HEK293 (cell line): ENCODE data around the gene DHRS2.

ENCODE experiments used
- CTCF ChIA-PET: fragments of 350-600 bp; formaldehyde crosslinking; extraction: SDS; loops from one replicate; lab custom pipeline; 2021; ENCODE audit warnings: antibody characterized with exemption; lab: Yijun Ruan, JAX
- POLR2A ChIA-PET: fragments of 300-600 bp; formaldehyde crosslinking; extraction: SDS; loops from one replicate; lab custom pipeline; 2020; ENCODE audit warnings: antibody characterized with exemption, inconsistent platforms; lab: Yijun Ruan, JAX
- H3K27ac ChIP-seq: fragments of 200-500 bp; sonication (Bioruptor generic); 2 replicates; pipeline ENCODE4 v1.5.1; 2014; ENCODE audit warnings: low read depth, low read length, control low read depth, inconsistent platforms; ENCODE audit errors: extremely low read depth
- H3K36me3 ChIP-seq, 2 experiments: fragments of 200-500 bp in 1 of 2; sonication (Bioruptor generic) in 1 of 2; 1 replicate in 1 of 2; 2 replicates in 1 of 2; pipeline ENCODE4 v1.5.1; 2014 to 2017; ENCODE audit warnings: inconsistent platforms in 2 of 2, low read length in 2 of 2; ENCODE audit not compliant: control insufficient read depth in 2 of 2, insufficient read depth in 1 of 2
- H3K4me1 ChIP-seq: fragments of 200-500 bp; sonication (Bioruptor generic); 2 replicates; pipeline ENCODE4 v1.5.1; 2014; ENCODE audit warnings: mild to moderate bottlenecking, low read length, inconsistent platforms; ENCODE audit not compliant: control insufficient read depth, insufficient read depth
- H3K4me3 ChIP-seq: 2 replicates; pipeline ENCODE4 v1.5.1; 2011; ENCODE audit warnings: low read depth, mild to moderate bottlenecking, control low read depth, low read length, moderate library complexity
- H3K9me3 ChIP-seq: fragments of 200-500 bp; sonication (Bioruptor generic); 2 replicates; pipeline ENCODE4 v1.5.1; 2014; ENCODE audit warnings: low read depth, low read length, inconsistent platforms; ENCODE audit not compliant: control insufficient read depth, insufficient read depth
- AEBP2 ChIP-seq: fragments of 450-650 bp; formaldehyde crosslinking; IDR thresholded peaks from 2 replicates; pipeline ENCODE4 v1.5.1; 2016; ENCODE audit warnings: missing biosample characterization, missing genetic modification characterization, borderline replicate concordance
- CTCF ChIP-seq: fragments of 450-650 bp; formaldehyde crosslinking; IDR thresholded peaks from 2 replicates; pipeline ENCODE4 v1.5.1; 2016; ENCODE audit warnings: missing biosample characterization, missing genetic modification characterization
- KLF1 ChIP-seq: fragments of 450-650 bp; formaldehyde crosslinking; IDR thresholded peaks from 2 replicates; pipeline ENCODE4 v1.5.1; 2016; ENCODE audit warnings: missing biosample characterization, missing genetic modification characterization
- KLF10 ChIP-seq: fragments of 450-650 bp; IDR thresholded peaks from 2 replicates; pipeline ENCODE4 v1.5.1; 2018; ENCODE audit warnings: missing biosample characterization, mild to moderate bottlenecking, missing genetic modification characterization
- KLF17 ChIP-seq: fragments of 450-650 bp; formaldehyde crosslinking; IDR thresholded peaks from 2 replicates; pipeline ENCODE4 v1.5.1; 2016; ENCODE audit warnings: missing biosample characterization, missing genetic modification characterization
- MYNN ChIP-seq: fragments of 450-650 bp; formaldehyde crosslinking; IDR thresholded peaks from 2 replicates; pipeline ENCODE4 v1.5.1; 2016; ENCODE audit warnings: missing biosample characterization, missing genetic modification characterization, borderline replicate concordance
- PRDM6 ChIP-seq: fragments of 450-650 bp; formaldehyde crosslinking; IDR thresholded peaks from 2 replicates; pipeline ENCODE4 v1.5.1; 2017; ENCODE audit warnings: missing biosample characterization, missing genetic modification characterization
- SETDB1 ChIP-seq: IDR thresholded peaks from one replicate; pipeline ENCODE4 v1.6.1; 2017; ENCODE audit warnings: mild to moderate bottlenecking, low read length, moderate library complexity, mixed read lengths; ENCODE audit not compliant: insufficient read length
- SP2 ChIP-seq: fragments of 450-650 bp; formaldehyde crosslinking; IDR thresholded peaks from 2 replicates; pipeline ENCODE4 v1.5.1; 2016; ENCODE audit warnings: missing biosample characterization, missing genetic modification characterization
- ZBTB17 ChIP-seq: fragments of 450-650 bp; formaldehyde crosslinking; IDR thresholded peaks from 2 replicates; pipeline ENCODE4 v1.5.1; 2016; ENCODE audit warnings: missing biosample characterization, missing genetic modification characterization
- ZNF10 ChIP-seq: fragments of 450-650 bp; formaldehyde crosslinking; IDR thresholded peaks from 2 replicates; pipeline ENCODE4 v1.5.1; 2017; ENCODE audit warnings: missing biosample characterization, missing genetic modification characterization
- ZNF184 ChIP-seq: fragments of 450-650 bp; IDR thresholded peaks from 2 replicates; pipeline ENCODE4 v1.5.1; 2018; ENCODE audit warnings: missing biosample characterization, mild to moderate bottlenecking, missing genetic modification characterization
- ZNF202 ChIP-seq: fragments of 450-650 bp; formaldehyde crosslinking; IDR thresholded peaks from 2 replicates; pipeline ENCODE4 v1.5.1; 2016; ENCODE audit warnings: missing biosample characterization, missing genetic modification characterization, borderline replicate concordance
- ZNF274 ChIP-seq, 2 experiments: fragments of 200-500 bp in 1 of 2; fragments of 450-650 bp in 1 of 2; sonication (Bioruptor generic) in 1 of 2; formaldehyde crosslinking in 1 of 2; IDR thresholded peaks; 2 replicates each; pipeline versions ENCODE4 v1.5.1 to v1.6.1; 2014 to 2016; ENCODE audit warnings: borderline replicate concordance in 1 of 2, inconsistent platforms in 1 of 2, low read length in 1 of 2, missing biosample characterization in 1 of 2, missing genetic modification characterization in 1 of 2
- ZNF302 ChIP-seq: fragments of 450-650 bp; formaldehyde crosslinking; IDR thresholded peaks from 2 replicates; pipeline ENCODE4 v1.5.1; 2016; ENCODE audit warnings: missing biosample characterization, missing genetic modification characterization, low read depth
- ZNF544 ChIP-seq: fragments of 450-650 bp; formaldehyde crosslinking; IDR thresholded peaks from 2 replicates; pipeline ENCODE4 v1.5.0; 2017; ENCODE audit warnings: missing biosample characterization, missing genetic modification characterization
- ZNF555 ChIP-seq: fragments of 450-650 bp; formaldehyde crosslinking; conservative IDR thresholded peaks from 2 replicates; pipeline ENCODE4 v1.5.1; 2017; ENCODE audit warnings: missing biosample characterization, mild to moderate bottlenecking, missing genetic modification characterization, inconsistent platforms
- ZNF654 ChIP-seq: fragments of 450-650 bp; formaldehyde crosslinking; IDR thresholded peaks from 2 replicates; pipeline ENCODE4 v1.5.1; 2016; ENCODE audit warnings: low read depth, missing biosample characterization, missing genetic modification characterization
- ZNF660 ChIP-seq: fragments of 450-650 bp; IDR thresholded peaks from 2 replicates; pipeline ENCODE4 v1.5.1; 2018; ENCODE audit warnings: missing biosample characterization, mild to moderate bottlenecking, missing genetic modification characterization
- ZNF692 ChIP-seq: fragments of 450-650 bp; formaldehyde crosslinking; IDR thresholded peaks from 2 replicates; pipeline ENCODE4 v1.5.1; 2016; ENCODE audit warnings: missing biosample characterization, missing genetic modification characterization
- ZNF837 ChIP-seq: fragments of 450-650 bp; formaldehyde crosslinking; IDR thresholded peaks from 2 replicates; pipeline ENCODE4 v1.5.1; 2016; ENCODE audit warnings: missing biosample characterization, missing genetic modification characterization

The DHRS2 gene

GRCh38 chr14:23631234-23631633 lies 4.9 kb upstream of the DHRS2 start (continued):
- TF ChIP-seq ZNF274 (IDR thresholded peaks at IDR 0.05; ENCODE audit: low read length) (no peak), ZNF274 (tag by site-specific recombination; IDR thresholded peaks at IDR 0.05; ENCODE audit: borderline replicate concordance) (no peak), ZNF10 (tag by site-specific recombination) (no peak), PRDM6 (tag by site-specific recombination) (no peak), ZNF837 (no peak), KLF1 (no peak), ZNF555 (tag by site-specific recombination) (no peak)

- ChIA-PET POLR2A (interaction anchor here (1.6 kb wide), 2 partner anchors 8 to 43 kb away, joined by 4 to 5 read pairs; no protein-coding TSS in a partner anchor), CTCF (interaction anchor here (0.6 to 5.5 kb wide), 60 partner anchors 9 to 1893 kb away, joined by 3 to 93 read pairs (median 4); partner anchors contain the start of genes AP1G2 and PABPN1)
- Histone ChIP-seq H3K9me3 (no peaks in the 10 kb centered on the region), H3K4me1 (no peaks in the 10 kb centered on the region), H3K36me3 (no peaks in the 10 kb centered on the region), H3K27ac (no peak overlapping the region), H3K4me3 (no peak overlapping the region)
- peak; percentile 74 for TF ChIP-seq ZBTB17 (tag by site-specific recombination)
- peak; percentile 71 for TF ChIP-seq ZNF654 (tag by site-specific recombination)
- no peak for TF ChIP-seq KLF17
- TF ChIP-seq ZNF692 (tag by site-specific recombination) = peak; percentile 26; the same call in 1 of the 2 replicates
- peak; percentile 77 for TF ChIP-seq CTCF (tag by site-specific recombination)
- no peak for TF ChIP-seq ZNF184 (tag by site-specific recombination)
- TF ChIP-seq ZNF660 (tag by site-specific recombination) = 0 out of 2 replicates have a peak, but pooled peaks have one; percentile 16
These were observed 4.3 kb upstream of the DHRS2 start for GRCh38 chr14:23631702-23632460.

- Histone ChIP-seq H3K4me3 (no peak overlapping the region), H3K27ac (no peak overlapping the region), H3K4me1 (no peaks in the 10 kb centered on the region), H3K9me3 (no peaks in the 10 kb centered on the region), H3K36me3 (no peaks in the 10 kb centered on the region)
- CTCF ChIA-PET = interaction anchor here (0.6 to 5.5 kb wide), 53 partner anchors 8 to 476 kb away, joined by 3 to 93 read pairs (median 5); partner anchors contain the start of gene AP1G2
- POLR2A ChIA-PET = interaction anchor here (1.6 kb wide), 2 partner anchors 8 to 44 kb away, joined by 4 to 5 read pairs; no protein-coding TSS in a partner anchor
- TF ChIP-seq AEBP2 (tag by site-specific recombination) (no peak), MYNN (tag by site-specific recombination) (no peak), SETDB1 (no peak), KLF10 (tag by site-specific recombination) (no peak), PRDM6 (tag by site-specific recombination) (no peak), SP2 (tag by site-specific recombination) (no peak), ZNF544 (no peak), ZNF202 (tag by site-specific recombination) (no peak), ZNF302 (no peak)
These were observed 3.6 kb upstream of the DHRS2 start for GRCh38 chr14:23632461-23633159.
